Fibroblast of lung (primary cell): ENCODE results near the gene PHLDA2.

Experiments
- CTCF ChIP-seq, 2 donors: IDR thresholded peaks in 1 of 2; conservative IDR thresholded peaks in 1 of 2; 1 replicate in 1 of 2; 2 replicates in 1 of 2; pipeline ENCODE4 v1.5.1; 2011 to 2012; ENCODE audit warnings: low read length in 2 of 2, control low read depth in 1 of 2, inconsistent platforms in 1 of 2, low read depth in 1 of 2, mild to moderate bottlenecking in 1 of 2
- EZH2 ChIP-seq: IDR thresholded peaks from 2 replicates; pipeline ENCODE4 v1.5.1; 2012; ENCODE audit warnings: low read length, control low read depth, mild to moderate bottlenecking; ENCODE audit errors: missing control alignments

- TF ChIP-seq CTCF (conservative IDR thresholded peaks at IDR 0.05 in 1 of 2, IDR thresholded peaks at IDR 0.05 in 1 of 2; ENCODE audit: low read depth in 1 of 2, low read length in 2 of 2): no peak
- TF ChIP-seq EZH2: no peak
These were observed 42.3 kb downstream of the PHLDA2 start for GRCh38 chr11:2886936-2887335.
